ENCODE measurements around the gene ROBO2. TPM values are rescaled to one million over a fixed set of nuclear protein-coding genes. Genes with fewer than 3 reads are reported as not detected.
A peak's percentile ranks its signal among the peaks of the same experiment; 100 is the strongest.

The ROBO2 gene
- total and polyA plus RNA-seq, 8 donors: 0.65 to 4.3 (median 1.6) TPM

DNA sequence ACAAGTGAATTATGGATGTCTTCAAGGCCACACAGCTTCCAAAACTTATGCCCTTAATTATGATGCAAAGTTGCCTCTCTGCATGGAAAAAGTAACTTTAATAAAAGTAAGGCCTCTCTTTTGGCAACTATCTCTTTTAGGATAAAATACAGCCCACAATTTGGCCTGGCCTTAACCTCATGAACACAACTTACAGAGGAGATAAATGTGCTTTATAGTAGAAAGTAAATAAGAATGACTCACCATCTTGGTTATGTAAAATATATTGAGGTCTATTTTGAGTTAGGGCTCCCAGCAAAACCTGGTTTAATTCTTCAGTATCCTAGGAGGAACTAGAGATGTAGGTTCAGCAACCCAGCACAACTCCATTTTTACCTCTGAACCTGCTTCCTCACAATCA, 164.0 kb downstream of the ROBO2 start:
- TF ChIP-seq, protein P1, sequence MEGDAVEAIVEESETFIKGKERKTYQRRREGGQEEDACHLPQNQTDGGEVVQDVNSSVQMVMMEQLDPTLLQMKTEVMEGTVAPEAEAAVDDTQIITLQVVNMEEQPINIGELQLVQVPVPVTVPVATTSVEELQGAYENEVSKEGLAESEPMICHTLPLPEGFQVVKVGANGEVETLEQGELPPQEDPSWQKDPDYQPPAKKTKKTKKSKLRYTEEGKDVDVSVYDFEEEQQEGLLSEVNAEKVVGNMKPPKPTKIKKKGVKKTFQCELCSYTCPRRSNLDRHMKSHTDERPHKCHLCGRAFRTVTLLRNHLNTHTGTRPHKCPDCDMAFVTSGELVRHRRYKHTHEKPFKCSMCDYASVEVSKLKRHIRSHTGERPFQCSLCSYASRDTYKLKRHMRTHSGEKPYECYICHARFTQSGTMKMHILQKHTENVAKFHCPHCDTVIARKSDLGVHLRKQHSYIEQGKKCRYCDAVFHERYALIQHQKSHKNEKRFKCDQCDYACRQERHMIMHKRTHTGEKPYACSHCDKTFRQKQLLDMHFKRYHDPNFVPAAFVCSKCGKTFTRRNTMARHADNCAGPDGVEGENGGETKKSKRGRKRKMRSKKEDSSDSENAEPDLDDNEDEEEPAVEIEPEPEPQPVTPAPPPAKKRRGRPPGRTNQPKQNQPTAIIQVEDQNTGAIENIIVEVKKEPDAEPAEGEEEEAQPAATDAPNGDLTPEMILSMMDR (IDR thresholded peaks at IDR 0.05): no peak
- H3K9me3 ChIP-seq: no peaks in the 10 kb centered on the region
- DNase-seq (no peak), ATAC-seq (no peak), FAIRE-seq (no peak)
- H3K27ac ChIP-seq: no peak overlapping the region
- no peaks in the 10 kb centered on the region for H3K36me3 ChIP-seq
- no peaks in the 10 kb centered on the region for H3K4me1 ChIP-seq
- H3K4me3 ChIP-seq: no peak overlapping the region
- intact Hi-C loops (cut with DNase I): no loop called here
- H3K27me3 ChIP-seq: no peaks in the 10 kb centered on the region

GRCh38 chr3:77204788-77205187, 164.9 kb downstream of the ROBO2 start:
- TF ChIP-seq, protein P1 (IDR thresholded peaks at IDR 0.05): no peak
- Histone ChIP-seq H3K36me3 (no peaks in the 10 kb centered on the region), H3K9me3 (no peaks in the 10 kb centered on the region), H3K27ac (no peak overlapping the region), H3K27me3 (no peaks in the 10 kb centered on the region), H3K4me1 (no peaks in the 10 kb centered on the region), H3K4me3 (no peak overlapping the region)
- peak in 1 of 6 donors; percentile 31 for DNase-seq
- no peak for FAIRE-seq
- ATAC-seq: no peak
- 75 to 86% methylated on average over 11 of the region's 11 CpGs for WGBS, 2 donors
- intact Hi-C loops (cut with DNase I): no loop called here

- no peak for ATAC-seq
- TF ChIP-seq, protein P1 (IDR thresholded peaks at IDR 0.05): no peak
- Histone ChIP-seq H3K27ac (no peak overlapping the region), H3K4me3 (no peak overlapping the region), H3K36me3 (no peaks in the 10 kb centered on the region), H3K9me3 (no peaks in the 10 kb centered on the region), H3K27me3 (no peaks in the 10 kb centered on the region), H3K4me1 (no peaks in the 10 kb centered on the region)
- FAIRE-seq: no peak
- no peak for DNase-seq
- intact Hi-C loops (cut with DNase I): no loop called here
- 67 to 74% methylated on average over 8 of the region's 8 CpGs for WGBS, 2 donors
Observed at GRCh38 chr3:77207753-77208152, 167.9 kb downstream of the ROBO2 start.

DNA sequence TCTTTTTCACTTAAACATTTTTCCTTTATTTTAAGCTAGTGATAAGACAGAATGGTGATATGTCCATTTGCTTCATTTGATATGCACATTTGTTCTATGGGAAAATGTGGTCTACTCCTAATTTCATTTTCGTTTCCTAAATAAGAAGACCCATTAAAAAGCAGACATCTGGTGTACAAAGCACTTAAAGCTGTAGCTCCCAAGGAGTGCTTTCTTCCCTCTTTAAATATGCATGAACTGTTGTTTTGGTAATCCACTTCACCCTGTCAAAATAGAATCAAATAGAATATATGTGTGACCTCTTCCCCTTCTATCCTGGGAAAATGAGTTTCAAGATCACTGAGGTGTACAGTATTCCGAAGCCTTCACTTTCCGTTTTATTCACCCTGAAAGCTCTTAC, 182.8 kb downstream of the ROBO2 start:
- ATAC-seq (no peak), DNase-seq (no peak), FAIRE-seq (no peak)
- no peaks in the 10 kb centered on the region for H3K4me1 ChIP-seq
- no peaks in the 10 kb centered on the region for H3K9me3 ChIP-seq
- H3K27ac ChIP-seq: no peak overlapping the region
- intact Hi-C loops (cut with DNase I): no loop called here
- H3K4me3 ChIP-seq: no peak overlapping the region
- H3K27me3 ChIP-seq: no peaks in the 10 kb centered on the region
- TF ChIP-seq, protein P1 (IDR thresholded peaks at IDR 0.05): no peak
- 69 to 79% methylated on average over 3 of the region's 3 CpGs for WGBS, 2 donors
- no peaks in the 10 kb centered on the region for H3K36me3 ChIP-seq

DNA sequence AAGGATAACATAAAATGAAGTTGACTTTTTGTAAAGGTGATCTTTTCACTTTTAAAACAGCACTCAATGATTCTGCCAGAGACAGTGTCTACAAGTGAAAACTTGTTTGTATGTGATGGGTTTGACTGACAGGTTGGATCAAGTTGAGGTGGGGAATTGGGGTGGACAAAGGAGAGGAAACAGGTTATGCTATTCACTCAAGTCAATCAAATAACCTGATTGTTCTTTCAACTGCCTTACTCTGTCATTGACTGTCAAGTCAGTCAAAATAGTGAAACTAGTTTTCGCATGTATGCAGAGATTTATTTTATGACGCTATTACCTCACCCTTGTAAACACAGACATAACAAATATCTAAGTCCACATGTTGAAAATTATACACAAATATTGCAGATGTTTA, 187.7 kb downstream of the ROBO2 start:
- Histone ChIP-seq H3K9me3 (no peaks in the 10 kb centered on the region), H3K36me3 (no peaks in the 10 kb centered on the region), H3K4me1 (no peaks in the 10 kb centered on the region), H3K4me3 (no peak overlapping the region), H3K27ac (no peak overlapping the region), H3K27me3 (no peaks in the 10 kb centered on the region)
- ATAC-seq (no peak), DNase-seq (no peak), FAIRE-seq (no peak)
- TF ChIP-seq, protein P1 (IDR thresholded peaks at IDR 0.05): no peak
- intact Hi-C loops (cut with DNase I): no loop called here
- 81 to 93% methylated on average over 2 of the region's 2 CpGs for WGBS, 2 donors

All from pancreas (tissue), 10 donors.